ENCODE measurements around the gene TRIM66.

DNA sequence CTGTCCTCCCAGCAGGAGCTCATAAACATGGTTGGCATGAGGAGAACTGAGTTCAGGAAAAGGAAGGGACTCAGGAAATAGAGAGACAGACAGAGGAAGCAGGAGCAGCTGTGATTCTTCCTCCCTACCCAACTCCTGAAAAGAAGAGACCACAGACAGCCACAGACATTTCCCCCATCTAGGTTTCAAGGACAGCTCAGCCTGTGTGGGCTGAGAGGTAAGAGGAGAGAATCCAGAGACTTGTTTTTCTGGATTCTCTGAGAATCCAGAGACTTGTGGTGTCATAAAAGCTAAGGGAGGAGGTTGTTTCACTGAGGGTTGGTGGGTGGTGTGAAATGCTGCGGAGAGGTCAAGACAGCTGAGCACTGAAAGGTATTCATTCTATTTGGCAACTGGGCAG lies 69.4 kb downstream of the TRIM66 start:
- TF ChIP-seq, protein P1, sequence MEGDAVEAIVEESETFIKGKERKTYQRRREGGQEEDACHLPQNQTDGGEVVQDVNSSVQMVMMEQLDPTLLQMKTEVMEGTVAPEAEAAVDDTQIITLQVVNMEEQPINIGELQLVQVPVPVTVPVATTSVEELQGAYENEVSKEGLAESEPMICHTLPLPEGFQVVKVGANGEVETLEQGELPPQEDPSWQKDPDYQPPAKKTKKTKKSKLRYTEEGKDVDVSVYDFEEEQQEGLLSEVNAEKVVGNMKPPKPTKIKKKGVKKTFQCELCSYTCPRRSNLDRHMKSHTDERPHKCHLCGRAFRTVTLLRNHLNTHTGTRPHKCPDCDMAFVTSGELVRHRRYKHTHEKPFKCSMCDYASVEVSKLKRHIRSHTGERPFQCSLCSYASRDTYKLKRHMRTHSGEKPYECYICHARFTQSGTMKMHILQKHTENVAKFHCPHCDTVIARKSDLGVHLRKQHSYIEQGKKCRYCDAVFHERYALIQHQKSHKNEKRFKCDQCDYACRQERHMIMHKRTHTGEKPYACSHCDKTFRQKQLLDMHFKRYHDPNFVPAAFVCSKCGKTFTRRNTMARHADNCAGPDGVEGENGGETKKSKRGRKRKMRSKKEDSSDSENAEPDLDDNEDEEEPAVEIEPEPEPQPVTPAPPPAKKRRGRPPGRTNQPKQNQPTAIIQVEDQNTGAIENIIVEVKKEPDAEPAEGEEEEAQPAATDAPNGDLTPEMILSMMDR (IDR thresholded peaks at IDR 0.05) = no peak
- no peak for TF ChIP-seq POLR2A (IDR thresholded peaks at IDR 0.05)

Data from body of pancreas (tissue), 4 donors.